GM23338 (cell line): ENCODE data around the gene FNDC1. TPM values are rescaled to one million over a fixed set of nuclear protein-coding genes. Genes with fewer than 3 reads are reported as not detected.

ENCODE experiments used
- ATAC-seq: fragments of 200-7000 bp; cut with Tn5 transposase; 3 replicates; pipeline ENCODE4 v1.9.1; 2020
- DNase-seq: peaks from one replicate; pipeline ENCODE4 v3.0.0-alpha.2; 2015; ENCODE audit warnings: low spot score
- H2AFZ ChIP-seq: fragments of 200-600 bp; sonication (generic); 2 replicates; pipeline ENCODE4 v1.8.0; 2016; ENCODE audit warnings: antibody characterized with exemption, mild to moderate bottlenecking, moderate library complexity
- H3F3A ChIP-seq: fragments of 200-600 bp; sonication (generic); replicated peaks from 2 replicates; pipeline ENCODE4 v1.8.0; 2017; ENCODE audit warnings: antibody characterized with exemption, mixed run types, low read depth
- H3K27ac ChIP-seq: fragments of 200-600 bp; sonication (generic); 2 replicates; pipeline ENCODE4 v1.6.1; 2016; ENCODE audit warnings: low read depth
- H3K27me3 ChIP-seq: fragments of 200-600 bp; sonication (generic); 2 replicates; pipeline ENCODE4 v1.8.0; 2016; ENCODE audit warnings: mild to moderate bottlenecking, mixed run types, moderate library complexity; ENCODE audit not compliant: insufficient read depth
- H3K36me3 ChIP-seq: fragments of 200-600 bp; sonication (generic); 2 replicates; pipeline ENCODE4 v1.8.0; 2016; ENCODE audit warnings: mild to moderate bottlenecking; ENCODE audit not compliant: insufficient read depth
- H3K4me1 ChIP-seq: fragments of 200-600 bp; sonication (generic); 2 replicates; pipeline ENCODE4 v1.8.0; 2016; ENCODE audit warnings: mild to moderate bottlenecking, moderate library complexity; ENCODE audit not compliant: insufficient read depth
- H3K4me2 ChIP-seq: fragments of 200-600 bp; sonication (generic); 2 replicates; pipeline ENCODE4 v1.7.1; 2017; ENCODE audit warnings: mixed run types
- H3K4me3 ChIP-seq: fragments of 200-600 bp; sonication (generic); 2 replicates; pipeline ENCODE4 v1.6.1; 2016; ENCODE audit warnings: mixed run types
- H3K79me2 ChIP-seq: fragments of 200-600 bp; sonication (generic); replicated peaks from 2 replicates; pipeline ENCODE4 v1.8.0; 2017; ENCODE audit warnings: mild to moderate bottlenecking; ENCODE audit not compliant: insufficient read depth
- H3K9me2 ChIP-seq: fragments of 200-600 bp; sonication (generic); 2 replicates; pipeline ENCODE4 v1.8.0; 2017; ENCODE audit not compliant: insufficient read depth
- H4K20me1 ChIP-seq: fragments of 200-600 bp; sonication (generic); replicated peaks from 2 replicates; pipeline ENCODE4 v1.8.0; 2017; ENCODE audit warnings: mild to moderate bottlenecking; ENCODE audit not compliant: insufficient read depth
- H3K27ac Mint-ChIP-seq: 2 replicates; pipeline ENCODE4 v1.8.0; 2020; ENCODE audit warnings: inconsistent platforms, mild to moderate bottlenecking, moderate library complexity, mixed read lengths
- H3K27me3 Mint-ChIP-seq: 3 replicates; pipeline ENCODE4 v1.8.0; 2022; ENCODE audit warnings: low read depth, mild to moderate bottlenecking, moderate library complexity, mixed read lengths, inconsistent platforms; ENCODE audit not compliant: insufficient read depth, poor library complexity
- H3K36me3 Mint-ChIP-seq: 3 replicates; pipeline ENCODE4 v1.8.0; 2021; ENCODE audit warnings: low read depth, mild to moderate bottlenecking, inconsistent platforms, moderate library complexity, mixed read lengths
- H3K4me1 Mint-ChIP-seq: 3 replicates; pipeline ENCODE4 v1.8.0; 2020; ENCODE audit warnings: mild to moderate bottlenecking, inconsistent platforms, mixed read lengths
- H3K4me3 Mint-ChIP-seq: 3 replicates; pipeline ENCODE4 v1.8.0; 2021; ENCODE audit warnings: moderate library complexity, mild to moderate bottlenecking, inconsistent platforms, mixed read lengths
- H3K9me3 Mint-ChIP-seq: 3 replicates; pipeline ENCODE4 v1.8.0; 2020; ENCODE audit warnings: moderate library complexity, mild to moderate bottlenecking, inconsistent platforms, mixed read lengths
- CTCF ChIP-seq, 2 experiments: fragments of 200-600 bp in 1 of 2; sonication (generic) in 1 of 2; conservative IDR thresholded peaks; 2 replicates each; pipeline versions ENCODE4 v1.5.1 to v1.6.1; 2016 to 2017; ENCODE audit warnings: antibody characterized with exemption in 2 of 2, low read depth in 2 of 2, mild to moderate bottlenecking in 2 of 2, moderate library complexity in 1 of 2
- EZH2 ChIP-seq: fragments of 200-600 bp; sonication (generic); IDR thresholded peaks from one replicate; pipeline ENCODE4 v1.8.0; 2017; ENCODE audit warnings: antibody characterized with exemption, mild to moderate bottlenecking, low read depth; ENCODE audit not compliant: unreplicated experiment
- EZH2phosphoT487 ChIP-seq: fragments of 200-600 bp; sonication (generic); IDR thresholded peaks from one replicate; pipeline ENCODE4 v1.8.1; 2018; ENCODE audit warnings: antibody characterized with exemption; ENCODE audit not compliant: unreplicated experiment
- JUNB ChIP-seq: IDR thresholded peaks from one replicate; pipeline ENCODE4 v1.6.1; 2016; ENCODE audit warnings: antibody characterized with exemption; ENCODE audit not compliant: unreplicated experiment
- NANOG ChIP-seq: IDR thresholded peaks from 2 replicates; pipeline ENCODE4 v1.6.1; 2016; ENCODE audit warnings: antibody characterized with exemption, borderline replicate concordance
- POLR2AphosphoS5 ChIP-seq: IDR thresholded peaks from 2 replicates; pipeline ENCODE4 v1.6.1; 2016; ENCODE audit warnings: antibody characterized with exemption, low read depth
- STAT1 ChIP-seq: IDR thresholded peaks from one replicate; pipeline ENCODE4 v1.6.1; 2016; ENCODE audit warnings: antibody characterized with exemption; ENCODE audit not compliant: unreplicated experiment
- ZNF114 ChIP-seq: fragments of 250-450 bp; sonication (Bioruptor Pico); IDR thresholded peaks from 2 replicates; pipeline ENCODE4 v1.5.0; 2020; ENCODE audit warnings: mild to moderate bottlenecking, moderate library complexity
- ZNF331 ChIP-seq: fragments of 250-450 bp; sonication (Bioruptor Pico); IDR thresholded peaks from 2 replicates; pipeline ENCODE4 v1.5.0; 2020; ENCODE audit warnings: low read depth, mild to moderate bottlenecking, moderate library complexity
- polyA plus RNA-seq: library from polyadenylated mRNA; unstranded; fragments of >200 nt; fragmentation: Nextera tagmentation; extraction: Ambion mirVana; gene quantifications from 2 replicates; pipeline ENCODE4 v1.2.1, GENCODE V29; 2016
- total RNA-seq: library from RNA; depleted of rRNA; stranded (reverse); fragments of >200 nt; shearing (Covaris generic); gene quantifications from 2 replicates; pipeline ENCODE4 v1.2.3, GENCODE V29; 2014
- TF ChIP-seq, protein P1 (sequence below): fragments of 250-450 bp; sonication (Bioruptor Pico); IDR thresholded peaks from 2 replicates; pipeline ENCODE4 v1.5.0; 2020; ENCODE audit warnings: mild to moderate bottlenecking, moderate library complexity
- TF ChIP-seq, protein P2 (sequence below): IDR thresholded peaks from one replicate; pipeline ENCODE4 v1.6.1; 2018; ENCODE audit warnings: antibody characterized with exemption; ENCODE audit not compliant: unreplicated experiment

Gene FNDC1
- total and polyA plus RNA-seq, 2 experiments from 2014 or later, result 0.38 to 0.57 TPM

GRCh38 chr6:159317430-159317829 lies 148.2 kb downstream of the FNDC1 start (continued):
- no peak for TF ChIP-seq CTCF (conservative IDR thresholded peaks at IDR 0.05; ENCODE audit: low read depth in 2 of 2)

GRCh38 chr6:159321267-159321666 lies 152.1 kb downstream of the FNDC1 start:
- H3K9me3 Mint-ChIP-seq, result no peaks in the 10 kb centered on the region
- H3K4me1 Mint-ChIP-seq, result no peaks in the 10 kb centered on the region
- Histone ChIP-seq H3K27ac (no peak overlapping the region), H3K4me1 (no peaks in the 10 kb centered on the region), H3K79me2 (no peaks in the 10 kb centered on the region), H4K20me1 (no peaks in the 10 kb centered on the region), H3K9me2 (peaks cover 12% of the 10 kb centered on the region; the same call in 1 of the 2 replicates), H3K4me3 (no peak overlapping the region), H2AFZ (no peak overlapping the region), H3K27me3 (no peaks in the 10 kb centered on the region), H3K36me3 (no peaks in the 10 kb centered on the region), H3K4me2 (no peak overlapping the region), H3F3A (no peaks in the 10 kb centered on the region)
- DNase-seq (no peak), ATAC-seq (no peak)
- no peak overlapping the region for H3K4me3 Mint-ChIP-seq
- no peaks in the 10 kb centered on the region for H3K36me3 Mint-ChIP-seq
- H3K27ac Mint-ChIP-seq, result no peak overlapping the region
- H3K27me3 Mint-ChIP-seq, result peaks cover 4% of the 10 kb centered on the region
- TF ChIP-seq ZNF114 (CRISPR knock-in tag), result no peak
- TF ChIP-seq EZH2, result no peak
- no peak for TF ChIP-seq STAT1
- TF ChIP-seq, protein P1, sequence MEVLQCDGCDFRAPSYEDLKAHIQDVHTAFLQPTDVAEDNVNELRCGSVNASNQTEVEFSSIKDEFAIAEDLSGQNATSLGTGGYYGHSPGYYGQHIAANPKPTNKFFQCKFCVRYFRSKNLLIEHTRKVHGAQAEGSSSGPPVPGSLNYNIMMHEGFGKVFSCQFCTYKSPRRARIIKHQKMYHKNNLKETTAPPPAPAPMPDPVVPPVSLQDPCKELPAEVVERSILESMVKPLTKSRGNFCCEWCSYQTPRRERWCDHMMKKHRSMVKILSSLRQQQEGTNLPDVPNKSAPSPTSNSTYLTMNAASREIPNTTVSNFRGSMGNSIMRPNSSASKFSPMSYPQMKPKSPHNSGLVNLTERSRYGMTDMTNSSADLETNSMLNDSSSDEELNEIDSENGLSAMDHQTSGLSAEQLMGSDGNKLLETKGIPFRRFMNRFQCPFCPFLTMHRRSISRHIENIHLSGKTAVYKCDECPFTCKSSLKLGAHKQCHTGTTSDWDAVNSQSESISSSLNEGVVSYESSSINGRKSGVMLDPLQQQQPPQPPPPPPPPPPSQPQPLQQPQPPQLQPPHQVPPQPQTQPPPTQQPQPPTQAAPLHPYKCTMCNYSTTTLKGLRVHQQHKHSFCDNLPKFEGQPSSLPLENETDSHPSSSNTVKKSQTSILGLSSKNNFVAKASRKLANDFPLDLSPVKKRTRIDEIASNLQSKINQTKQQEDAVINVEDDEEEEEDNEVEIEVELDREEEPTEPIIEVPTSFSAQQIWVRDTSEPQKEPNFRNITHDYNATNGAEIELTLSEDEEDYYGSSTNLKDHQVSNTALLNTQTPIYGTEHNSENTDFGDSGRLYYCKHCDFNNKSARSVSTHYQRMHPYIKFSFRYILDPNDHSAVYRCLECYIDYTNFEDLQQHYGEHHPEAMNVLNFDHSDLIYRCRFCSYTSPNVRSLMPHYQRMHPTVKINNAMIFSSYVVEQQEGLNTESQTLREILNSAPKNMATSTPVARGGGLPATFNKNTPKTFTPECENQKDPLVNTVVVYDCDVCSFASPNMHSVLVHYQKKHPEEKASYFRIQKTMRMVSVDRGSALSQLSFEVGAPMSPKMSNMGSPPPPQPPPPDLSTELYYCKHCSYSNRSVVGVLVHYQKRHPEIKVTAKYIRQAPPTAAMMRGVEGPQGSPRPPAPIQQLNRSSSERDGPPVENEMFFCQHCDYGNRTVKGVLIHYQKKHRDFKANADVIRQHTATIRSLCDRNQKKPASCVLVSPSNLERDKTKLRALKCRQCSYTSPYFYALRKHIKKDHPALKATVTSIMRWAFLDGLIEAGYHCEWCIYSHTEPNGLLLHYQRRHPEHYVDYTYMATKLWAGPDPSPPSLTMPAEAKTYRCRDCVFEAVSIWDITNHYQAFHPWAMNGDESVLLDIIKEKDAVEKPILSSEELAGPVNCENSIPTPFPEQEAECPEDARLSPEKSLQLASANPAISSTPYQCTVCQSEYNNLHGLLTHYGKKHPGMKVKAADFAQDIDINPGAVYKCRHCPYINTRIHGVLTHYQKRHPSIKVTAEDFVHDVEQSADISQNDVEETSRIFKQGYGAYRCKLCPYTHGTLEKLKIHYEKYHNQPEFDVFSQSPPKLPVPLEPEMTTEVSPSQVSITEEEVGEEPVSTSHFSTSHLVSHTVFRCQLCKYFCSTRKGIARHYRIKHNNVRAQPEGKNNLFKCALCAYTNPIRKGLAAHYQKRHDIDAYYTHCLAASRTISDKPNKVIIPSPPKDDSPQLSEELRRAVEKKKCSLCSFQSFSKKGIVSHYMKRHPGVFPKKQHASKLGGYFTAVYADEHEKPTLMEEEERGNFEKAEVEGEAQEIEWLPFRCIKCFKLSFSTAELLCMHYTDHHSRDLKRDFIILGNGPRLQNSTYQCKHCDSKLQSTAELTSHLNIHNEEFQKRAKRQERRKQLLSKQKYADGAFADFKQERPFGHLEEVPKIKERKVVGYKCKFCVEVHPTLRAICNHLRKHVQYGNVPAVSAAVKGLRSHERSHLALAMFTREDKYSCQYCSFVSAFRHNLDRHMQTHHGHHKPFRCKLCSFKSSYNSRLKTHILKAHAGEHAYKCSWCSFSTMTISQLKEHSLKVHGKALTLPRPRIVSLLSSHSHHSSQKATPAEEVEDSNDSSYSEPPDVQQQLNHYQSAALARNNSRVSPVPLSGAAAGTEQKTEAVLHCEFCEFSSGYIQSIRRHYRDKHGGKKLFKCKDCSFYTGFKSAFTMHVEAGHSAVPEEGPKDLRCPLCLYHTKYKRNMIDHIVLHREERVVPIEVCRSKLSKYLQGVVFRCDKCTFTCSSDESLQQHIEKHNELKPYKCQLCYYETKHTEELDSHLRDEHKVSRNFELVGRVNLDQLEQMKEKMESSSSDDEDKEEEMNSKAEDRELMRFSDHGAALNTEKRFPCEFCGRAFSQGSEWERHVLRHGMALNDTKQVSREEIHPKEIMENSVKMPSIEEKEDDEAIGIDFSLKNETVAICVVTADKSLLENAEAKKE, result no peak
- TF ChIP-seq JUNB, result no peak
- no peak for TF ChIP-seq NANOG
- no peak for TF ChIP-seq ZNF331 (CRISPR knock-in tag)
- no peak for TF ChIP-seq EZH2phosphoT487
- no peak for TF ChIP-seq POLR2AphosphoS5
- TF ChIP-seq CTCF (conservative IDR thresholded peaks at IDR 0.05; ENCODE audit: low read depth in 2 of 2), result no peak
- TF ChIP-seq, protein P2, sequence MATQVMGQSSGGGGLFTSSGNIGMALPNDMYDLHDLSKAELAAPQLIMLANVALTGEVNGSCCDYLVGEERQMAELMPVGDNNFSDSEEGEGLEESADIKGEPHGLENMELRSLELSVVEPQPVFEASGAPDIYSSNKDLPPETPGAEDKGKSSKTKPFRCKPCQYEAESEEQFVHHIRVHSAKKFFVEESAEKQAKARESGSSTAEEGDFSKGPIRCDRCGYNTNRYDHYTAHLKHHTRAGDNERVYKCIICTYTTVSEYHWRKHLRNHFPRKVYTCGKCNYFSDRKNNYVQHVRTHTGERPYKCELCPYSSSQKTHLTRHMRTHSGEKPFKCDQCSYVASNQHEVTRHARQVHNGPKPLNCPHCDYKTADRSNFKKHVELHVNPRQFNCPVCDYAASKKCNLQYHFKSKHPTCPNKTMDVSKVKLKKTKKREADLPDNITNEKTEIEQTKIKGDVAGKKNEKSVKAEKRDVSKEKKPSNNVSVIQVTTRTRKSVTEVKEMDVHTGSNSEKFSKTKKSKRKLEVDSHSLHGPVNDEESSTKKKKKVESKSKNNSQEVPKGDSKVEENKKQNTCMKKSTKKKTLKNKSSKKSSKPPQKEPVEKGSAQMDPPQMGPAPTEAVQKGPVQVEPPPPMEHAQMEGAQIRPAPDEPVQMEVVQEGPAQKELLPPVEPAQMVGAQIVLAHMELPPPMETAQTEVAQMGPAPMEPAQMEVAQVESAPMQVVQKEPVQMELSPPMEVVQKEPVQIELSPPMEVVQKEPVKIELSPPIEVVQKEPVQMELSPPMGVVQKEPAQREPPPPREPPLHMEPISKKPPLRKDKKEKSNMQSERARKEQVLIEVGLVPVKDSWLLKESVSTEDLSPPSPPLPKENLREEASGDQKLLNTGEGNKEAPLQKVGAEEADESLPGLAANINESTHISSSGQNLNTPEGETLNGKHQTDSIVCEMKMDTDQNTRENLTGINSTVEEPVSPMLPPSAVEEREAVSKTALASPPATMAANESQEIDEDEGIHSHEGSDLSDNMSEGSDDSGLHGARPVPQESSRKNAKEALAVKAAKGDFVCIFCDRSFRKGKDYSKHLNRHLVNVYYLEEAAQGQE, result no peak
